A549 (cell line): Measurements from ENCODE around the gene SLC10A7. TPM values are rescaled to one million over a fixed set of nuclear protein-coding genes. Genes with fewer than 3 reads are reported as not detected.

ENCODE experiments used
- ATAC-seq, 2 experiments: fragments of 200-7000 bp in 1 of 2; fragments of >200 bp in 1 of 2; cut with Nextera tagmentation in 1 of 2; cut with Tn5 transposase in 1 of 2; 3 replicates each; pipeline versions ENCODE4 v1.8.0 to v1.9.1; 2018 to 2020; ENCODE audit warnings: mild to moderate bottlenecking in 1 of 2, moderate library complexity in 1 of 2
- CTCF ChIA-PET: fragments of 300-600 bp; sonication (Branson Sonifier 250); formaldehyde crosslinking; extraction: SDS; loops from one replicate; lab custom pipeline; 2021; ENCODE audit warnings: antibody characterized with exemption, inconsistent platforms; lab: Yijun Ruan, JAX
- POLR2A ChIA-PET: fragments of 350-600 bp; formaldehyde crosslinking; extraction: SDS; loops from one replicate; lab custom pipeline; 2021; ENCODE audit warnings: antibody characterized with exemption, inconsistent platforms; lab: Yijun Ruan, JAX
- DNase-seq, 2 experiments: peaks; one replicate each; pipeline versions ENCODE4 v3.0.0 to v3.0.0-alpha.2; 2011 to 2016; ENCODE audit warnings: low read depth in 1 of 2, low spot score in 1 of 2
- FAIRE-seq: peaks from 2 replicates; lab custom pipeline; 2011; peaks lifted over from hg19 to GRCh38; lab: Jason Lieb, UNC
- H3K27ac ChIP-seq, 2 experiments: fragments of >200 bp; sonication (Bioruptor Twin); formaldehyde crosslinking; 3 replicates each; pipeline ENCODE4 v1.5.1; 2016 to 2017
- H3K4me1 ChIP-seq: fragments of >200 bp; sonication (Bioruptor Twin); formaldehyde crosslinking; 3 replicates; pipeline ENCODE4 v1.6.1; 2016
- H3K4me2 ChIP-seq: fragments of >200 bp; sonication (Bioruptor Twin); formaldehyde crosslinking; 3 replicates; pipeline ENCODE4 v1.6.1; 2016
- H3K4me3 ChIP-seq: fragments of >200 bp; sonication (Bioruptor Twin); formaldehyde crosslinking; 3 replicates; pipeline ENCODE4 v1.5.1; 2016
- H3K9me3 ChIP-seq: fragments of >200 bp; sonication (Bioruptor Twin); formaldehyde crosslinking; 3 replicates; pipeline ENCODE4 v1.6.1; 2016
- BHLHE40 ChIP-seq: IDR thresholded peaks from 2 replicates; pipeline ENCODE4 v1.6.1; 2012; ENCODE audit warnings: low read depth, low read length, inconsistent platforms
- CBX8 ChIP-seq: fragments of 200-600 bp; sonication (generic); IDR thresholded peaks from 2 replicates; pipeline ENCODE4 v1.6.1; 2016
- CTCF ChIP-seq: fragments of >200 bp; sonication (Bioruptor Twin); formaldehyde crosslinking; IDR thresholded peaks from 3 replicates; pipeline ENCODE4 v1.5.1; 2016
- E2F6 ChIP-seq: IDR thresholded peaks from 2 replicates; pipeline ENCODE4 v1.6.1; 2012; ENCODE audit warnings: low read depth, borderline replicate concordance
- EHF ChIP-seq: fragments of 250-450 bp; sonication (Bioruptor Pico); IDR thresholded peaks from 2 replicates; pipeline ENCODE4 v1.5.0; 2020; ENCODE audit warnings: mild to moderate bottlenecking
- EP300 ChIP-seq, 2 experiments: fragments of >200 bp; sonication (Bioruptor Twin); formaldehyde crosslinking; IDR thresholded peaks; 2 replicates in 1 of 2; 3 replicates in 1 of 2; pipeline ENCODE4 v1.6.1; 2016 to 2017
- ESRRA ChIP-seq: fragments of 150-350 bp; IDR thresholded peaks from 2 replicates; pipeline ENCODE4 v1.6.1; 2014; ENCODE audit warnings: mild to moderate bottlenecking, low read length, borderline replicate concordance
- FOXS1 ChIP-seq: fragments of 250-450 bp; sonication (Bioruptor Pico); IDR thresholded peaks from 2 replicates; pipeline ENCODE4 v1.5.0; 2020; ENCODE audit warnings: mild to moderate bottlenecking, moderate library complexity
- HDAC2 ChIP-seq: fragments of 200-600 bp; sonication (generic); IDR thresholded peaks from 2 replicates; pipeline ENCODE4 v1.6.1; 2016
- HEYL ChIP-seq: fragments of 250-450 bp; sonication (Bioruptor Pico); IDR thresholded peaks from 2 replicates; pipeline ENCODE4 v1.8.0; 2021; ENCODE audit warnings: mild to moderate bottlenecking, moderate library complexity
- HMGXB4 ChIP-seq: fragments of 250-450 bp; sonication (Bioruptor Pico); IDR thresholded peaks from 2 replicates; pipeline ENCODE4 v1.5.0; 2021; ENCODE audit warnings: mild to moderate bottlenecking, moderate library complexity, borderline replicate concordance
- KDM1A ChIP-seq: fragments of 200-600 bp; sonication (generic); IDR thresholded peaks from 2 replicates; pipeline ENCODE4 v1.6.1; 2016; ENCODE audit warnings: low read depth, mild to moderate bottlenecking
- KDM5A ChIP-seq: fragments of 200-600 bp; sonication (generic); IDR thresholded peaks from 2 replicates; pipeline ENCODE4 v1.6.1; 2016; ENCODE audit warnings: antibody characterized with exemption, mild to moderate bottlenecking
- MAZ ChIP-seq: fragments of 150-350 bp; IDR thresholded peaks from 2 replicates; pipeline ENCODE4 v1.6.1; 2014; ENCODE audit warnings: antibody characterized with exemption, low read depth, low read length, borderline replicate concordance
- NR3C1 ChIP-seq: fragments of >200 bp; sonication (Bioruptor Twin); formaldehyde crosslinking; IDR thresholded peaks from 3 replicates; pipeline ENCODE4 v1.6.1; 2017
- POLR2A ChIP-seq: IDR thresholded peaks from 2 replicates; pipeline ENCODE4 v1.6.1; 2012; ENCODE audit warnings: mild to moderate bottlenecking, low read length
- RCOR1 ChIP-seq: fragments of 150-350 bp; IDR thresholded peaks from 2 replicates; pipeline ENCODE4 v1.6.1; 2014; ENCODE audit warnings: antibody characterized with exemption, low read length, low read depth
- RNF2 ChIP-seq: fragments of 200-600 bp; sonication (generic); IDR thresholded peaks from 2 replicates; pipeline ENCODE4 v1.6.1; 2016; ENCODE audit warnings: low read depth, mild to moderate bottlenecking, antibody characterized with exemption, moderate library complexity, borderline replicate concordance
- SMC3 ChIP-seq: fragments of >200 bp; sonication (Bioruptor Twin); formaldehyde crosslinking; IDR thresholded peaks from 3 replicates; pipeline ENCODE4 v1.6.1; 2018; ENCODE audit warnings: inconsistent platforms
- TP53 ChIP-seq: fragments of 250-450 bp; sonication (Bioruptor Pico); IDR thresholded peaks from 2 replicates; pipeline ENCODE4 v1.5.0; 2021; ENCODE audit warnings: mild to moderate bottlenecking, moderate library complexity
- ZNF302 ChIP-seq: fragments of 250-450 bp; sonication (Bioruptor Pico); IDR thresholded peaks from 2 replicates; pipeline ENCODE4 v1.9.0; 2021; ENCODE audit warnings: inconsistent platforms, mild to moderate bottlenecking, moderate library complexity
- WGBS: methylation state at CpG from one replicate; pipeline ENCODE4 v1.1.6; 2017; ENCODE audit errors: missing lambda C conversion rate; 5-methylcytosine and 5-hydroxymethylcytosine counted together
- polyA plus RNA-seq, 4 experiments: library from polyadenylated mRNA; depleted of rRNA in 3 of 4; stranded (reverse); fragments of >200 nt; fragmentation: RNase III in 1 of 4; extraction: RNeasy Plus Mini Kit Qiagen cat#74134 plus additional on column Dnase treatment in 1 of 4; gene quantifications; 2 replicates in 3 of 4; 3 replicates in 1 of 4; pipeline ENCODE4 v1.2.3, GENCODE V29; 2011 to 2017
- TF ChIP-seq, protein P1 (sequence below): fragments of 450-650 bp; IDR thresholded peaks from 2 replicates; pipeline ENCODE4 v1.6.1; 2014; ENCODE audit warnings: antibody characterized with exemption

Gene SLC10A7
- polyA plus RNA-seq, 2 of the 4 experiments (the other 2 are of a cell fraction): 1.3 to 6.5 TPM

DNA sequence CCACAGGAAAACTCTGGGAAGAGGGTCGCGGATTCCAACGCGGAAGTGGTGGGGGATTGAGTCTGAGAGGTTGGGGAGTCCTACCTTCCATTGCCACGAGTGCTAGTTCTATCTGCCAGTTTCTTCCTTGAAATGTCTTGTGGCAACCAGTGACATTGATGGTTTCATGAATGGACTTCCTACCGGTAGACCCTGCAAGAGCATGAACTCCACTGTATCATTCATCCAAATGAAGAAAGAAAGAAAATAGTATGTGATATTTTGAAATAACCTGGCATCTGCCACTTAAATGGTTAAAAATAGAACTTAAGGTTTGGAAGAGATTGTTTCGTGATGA lies 1.1 kb upstream of the SLC10A7 start (continued):
- no peak for TF ChIP-seq CTCF
- TF ChIP-seq ZNF302 (CRISPR knock-in tag): no peak
- TF ChIP-seq HDAC2: no peak

- Histone ChIP-seq H3K4me1 (peaks cover 4% of the 10 kb centered on the region; the same call in 2 of the 3 replicates), H3K27ac (peak overlapping the region; percentile 87), H3K9me3 (no peaks in the 10 kb centered on the region), H3K4me2 (peak overlapping the region; percentile 96), H3K4me3 (peak overlapping the region; percentile 90)
- 2% methylated on average over 11 of the region's 62 CpGs for WGBS
- FAIRE-seq: no peak
- ATAC-seq: peak; percentile 93 to 96
- POLR2A ChIA-PET: interaction anchor here (1.0 kb wide), 1 partner anchor 63 kb away, joined by 3 read pairs; no protein-coding TSS in a partner anchor
- TF ChIP-seq MAZ (0 out of 2 replicates have a peak, but pooled peaks have one; percentile 28), SMC3 (no peak), POLR2A (0 out of 2 replicates have a peak, but pooled peaks have one; percentile 24), BHLHE40 (no peak)
- DNase-seq: peak; percentile 66 to 76
- CTCF ChIA-PET: interaction anchor here (0.5 kb wide), 1 partner anchor 69 kb away, joined by 3 read pairs; no protein-coding TSS in a partner anchor
Observed at GRCh38 chr4:146522098-146522868, 543 bp upstream of the SLC10A7 start.

DNA sequence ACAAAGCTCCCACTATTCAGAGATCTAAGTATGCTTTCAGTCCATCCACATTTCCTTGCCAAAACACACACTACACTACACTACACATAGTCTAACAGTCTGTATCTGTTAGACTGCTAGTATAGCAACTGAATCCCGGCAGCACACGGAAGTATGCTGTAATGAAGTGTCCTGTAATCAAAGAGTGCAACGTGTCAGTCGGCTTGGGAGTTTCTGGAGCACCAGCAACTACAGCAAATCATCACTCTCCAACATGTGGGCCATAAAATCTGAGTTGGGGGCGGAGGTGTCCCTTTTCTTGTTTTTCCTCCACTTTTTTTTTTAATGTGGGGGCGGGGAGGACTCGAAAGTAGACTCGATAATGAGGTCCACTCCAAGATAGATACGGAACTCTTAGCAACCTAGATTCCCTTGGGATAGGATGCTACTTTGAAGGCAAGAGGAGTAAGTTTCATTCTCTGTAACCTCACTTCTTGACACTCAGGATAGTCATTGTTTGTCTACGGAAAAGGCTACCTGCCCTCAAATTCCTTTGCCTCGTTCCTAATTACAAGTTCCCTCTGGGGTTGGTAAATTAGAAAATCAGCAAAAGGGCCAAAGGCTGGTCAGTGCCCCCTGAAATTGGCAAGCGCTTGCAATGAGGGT lies 722 bp downstream of the SLC10A7 start:
- H3K4me2 ChIP-seq: peak overlapping the region; percentile 96
- peak; percentile 49 to 58; a peak in 4 of 6 replicates for ATAC-seq
- peak; percentile 3 to 6 for DNase-seq
- no peak for TF ChIP-seq NR3C1
- no peak for TF ChIP-seq SMC3
- no peak for TF ChIP-seq E2F6
- TF ChIP-seq HMGXB4 (CRISPR knock-in tag): no peak
- TF ChIP-seq RCOR1: no peak
- no peak for TF ChIP-seq ESRRA
- no peak for TF ChIP-seq EP300 (IDR thresholded peaks at IDR 0.05)
- no peak for TF ChIP-seq KDM1A
- TF ChIP-seq HEYL (CRISPR knock-in tag): no peak
- TF ChIP-seq TP53 (CRISPR knock-in tag): no peak
- no peak for TF ChIP-seq KDM5A
- TF ChIP-seq EHF (CRISPR knock-in tag): no peak
- TF ChIP-seq HDAC2: no peak
- TF ChIP-seq RNF2: no peak
- TF ChIP-seq, protein P1, sequence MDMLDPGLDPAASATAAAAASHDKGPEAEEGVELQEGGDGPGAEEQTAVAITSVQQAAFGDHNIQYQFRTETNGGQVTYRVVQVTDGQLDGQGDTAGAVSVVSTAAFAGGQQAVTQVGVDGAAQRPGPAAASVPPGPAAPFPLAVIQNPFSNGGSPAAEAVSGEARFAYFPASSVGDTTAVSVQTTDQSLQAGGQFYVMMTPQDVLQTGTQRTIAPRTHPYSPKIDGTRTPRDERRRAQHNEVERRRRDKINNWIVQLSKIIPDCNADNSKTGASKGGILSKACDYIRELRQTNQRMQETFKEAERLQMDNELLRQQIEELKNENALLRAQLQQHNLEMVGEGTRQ: no peak
- TF ChIP-seq FOXS1 (CRISPR knock-in tag): no peak
- no peak for TF ChIP-seq CBX8
- TF ChIP-seq MAZ: no peak
- POLR2A ChIA-PET: no interaction called here
- H3K9me3 ChIP-seq: no peaks in the 10 kb centered on the region
- 3% methylated on average over 12 of the region's 12 CpGs for WGBS
- FAIRE-seq: no peak
- H3K4me3 ChIP-seq: peak overlapping the region; percentile 90
- CTCF ChIA-PET: no interaction called here
- peaks cover 4% of the 10 kb centered on the region; the same call in 2 of the 3 replicates for H3K4me1 ChIP-seq
- peak overlapping the region; percentile 87 for H3K27ac ChIP-seq
